HG03097 (cell line): ENCODE data around the gene EIF5A.
A peak's percentile ranks its signal among the peaks of the same experiment; 100 is the strongest.

Experiments used
- ATAC-seq: cut with Tn5 transposase; IDR thresholded peaks from one replicate; pipeline ENCODE4 v1.9.1; 2021; ENCODE audit not compliant: unreplicated experiment, low FRiP score

The EIF5A gene

DNA sequence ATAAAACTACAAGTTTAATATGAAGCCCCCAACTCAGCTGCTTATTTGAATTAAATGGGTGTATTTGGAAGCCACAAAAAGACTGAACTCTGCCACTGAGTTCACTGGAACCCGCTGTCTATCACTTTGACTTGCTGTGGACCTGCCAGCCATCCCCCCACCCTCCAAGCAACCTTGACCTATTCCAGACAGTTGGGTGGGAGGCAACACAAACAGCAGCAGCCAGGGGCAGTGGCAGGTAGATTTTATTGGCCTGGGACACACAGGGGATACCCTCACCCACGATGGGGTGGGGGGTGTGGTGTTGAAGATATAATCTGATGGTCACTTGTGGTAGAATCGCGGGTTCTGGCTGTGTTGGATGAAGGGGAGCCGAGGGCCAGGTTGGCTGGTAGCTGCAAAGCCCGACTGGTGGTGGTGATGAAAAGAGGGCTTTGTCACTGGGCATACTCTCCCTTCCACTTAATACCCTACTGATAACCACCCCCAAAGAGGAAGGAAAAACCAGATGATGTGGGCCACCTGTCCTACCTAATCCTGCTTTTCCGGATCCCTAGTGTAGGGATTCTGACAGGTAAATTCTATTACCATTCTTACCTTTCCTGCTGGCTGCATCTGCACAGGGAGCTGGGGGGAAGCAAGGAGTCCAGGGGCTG, 5.1 kb downstream of the EIF5A start:
- no peak for ATAC-seq

DNA sequence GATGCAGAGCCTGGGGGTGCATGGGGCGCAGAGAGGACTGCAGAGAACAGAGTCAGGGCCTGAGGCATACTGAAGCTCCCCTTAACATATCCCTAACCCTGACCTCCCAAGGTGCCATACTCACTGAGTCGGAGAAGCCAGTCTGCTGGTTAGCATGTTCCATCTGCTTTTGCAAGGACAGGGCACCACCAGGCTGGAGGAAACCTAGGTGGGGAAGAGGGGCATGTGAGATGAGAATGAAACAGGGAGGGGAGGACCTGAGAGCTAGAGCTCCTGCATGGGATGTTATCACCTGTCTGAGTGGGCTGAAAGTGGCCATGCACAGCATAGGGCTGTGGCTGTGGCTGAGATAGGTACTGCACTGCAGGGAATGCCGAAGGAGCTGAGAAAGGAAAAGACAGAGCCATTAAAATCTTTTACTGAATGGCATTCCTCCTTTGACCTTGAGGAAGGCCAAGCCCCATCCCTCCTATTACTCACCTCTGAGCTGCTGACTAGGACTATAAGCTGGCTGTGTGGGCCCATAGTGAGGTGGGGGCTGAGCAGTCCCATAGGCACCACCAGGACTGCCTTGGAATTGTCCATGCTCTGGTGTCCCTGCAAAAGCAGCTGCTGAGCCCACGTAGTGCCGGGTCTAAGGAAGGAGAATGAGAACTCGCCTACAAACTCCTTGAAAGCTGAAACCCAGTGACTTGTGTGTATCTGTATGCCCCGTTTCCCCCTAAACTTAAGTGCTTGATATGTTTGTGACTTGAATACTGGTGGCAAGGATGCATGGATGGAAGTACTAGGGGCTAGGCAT, 5.9 kb downstream of the EIF5A start:
- no peak for ATAC-seq

DNA sequence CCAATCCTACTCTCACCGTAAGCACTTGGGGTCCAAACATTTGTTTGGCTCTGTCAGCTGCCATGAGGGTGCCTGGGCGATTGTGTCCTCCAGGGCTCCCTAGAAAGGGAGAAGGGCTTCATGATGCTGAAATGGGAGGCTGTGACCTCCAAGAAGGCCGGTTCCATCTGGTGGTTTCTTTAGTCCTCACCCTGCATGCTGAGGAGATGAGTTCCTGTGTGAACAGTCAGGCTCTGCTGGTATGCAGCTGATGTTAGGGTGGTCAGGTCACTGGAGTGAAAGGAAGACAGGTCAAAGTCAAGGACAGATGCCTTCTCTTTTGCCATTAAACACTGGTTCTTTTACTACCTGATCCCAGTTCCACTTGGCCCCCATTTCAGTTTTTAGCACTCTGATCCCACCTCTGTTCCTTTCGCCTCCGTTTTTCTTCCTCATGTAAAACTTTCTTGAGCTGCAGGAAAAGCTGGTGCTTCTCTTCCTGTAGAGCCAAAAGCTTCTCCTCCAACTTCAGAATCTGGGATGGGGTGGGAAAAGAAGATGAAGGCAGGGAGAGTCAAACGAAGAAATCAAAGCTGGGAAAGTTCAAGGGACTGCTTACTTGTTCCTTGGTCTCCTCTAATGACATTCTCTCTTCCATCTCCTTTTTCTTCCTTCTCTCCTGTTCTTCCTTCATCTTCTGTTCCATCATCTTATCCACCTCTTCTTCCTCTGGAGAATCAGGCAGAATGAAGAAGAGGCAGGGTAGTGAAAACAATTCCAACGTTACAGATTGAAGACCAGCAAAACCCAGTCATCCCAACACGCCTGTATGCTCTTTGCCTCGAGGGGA, 6.7 kb downstream of the EIF5A start:
- ATAC-seq, result no peak

DNA sequence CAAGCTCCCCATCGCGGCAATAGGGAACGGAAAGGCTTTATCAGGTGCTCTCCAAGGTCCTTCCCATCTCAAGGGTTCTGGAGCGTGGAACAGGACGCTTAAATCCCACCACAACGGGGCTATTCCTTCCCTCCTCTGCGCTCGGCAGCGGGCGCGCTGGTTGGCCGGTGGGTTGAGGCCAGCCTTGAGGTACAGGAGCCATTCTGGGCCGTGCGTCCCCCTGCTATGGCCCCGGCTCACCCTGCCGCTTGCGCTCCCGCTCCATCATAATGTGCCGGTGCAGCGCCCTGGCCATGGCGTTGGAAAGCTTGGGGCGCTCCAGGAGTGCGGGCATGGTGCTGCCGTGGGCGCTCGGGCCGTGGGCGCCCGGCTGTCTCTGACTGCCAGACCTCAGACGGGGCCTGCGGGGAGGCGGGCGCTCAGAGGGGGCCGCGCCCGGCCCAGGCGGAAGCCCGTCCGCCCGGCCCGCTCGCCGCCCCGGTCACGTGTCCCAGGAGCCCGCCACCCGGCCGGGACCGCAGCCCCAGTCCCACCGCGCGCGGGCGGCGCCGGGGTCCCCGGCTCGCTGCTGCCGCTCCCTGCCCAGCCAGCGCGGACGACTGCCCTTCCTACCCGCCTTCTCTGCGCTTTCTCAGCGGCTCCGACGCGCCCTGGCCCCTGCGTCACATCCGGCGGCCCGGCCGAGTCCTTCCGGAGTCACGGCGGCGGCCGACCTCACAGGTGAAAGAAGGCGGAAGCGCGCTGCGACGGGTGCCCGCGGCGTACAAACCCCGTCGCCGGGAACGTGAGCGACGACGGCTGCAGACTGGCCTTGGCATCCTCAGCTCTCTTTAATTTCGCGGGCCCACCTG, 7.5 kb downstream of the EIF5A start, which contains the start of gene GPS2:
Gene GPS2 (minus strand): TSS at position 642 of the 851 bp plus-strand sequence. CDS start 308 bp downstream, at position 334.
- ATAC-seq, result peak; percentile 53

DNA sequence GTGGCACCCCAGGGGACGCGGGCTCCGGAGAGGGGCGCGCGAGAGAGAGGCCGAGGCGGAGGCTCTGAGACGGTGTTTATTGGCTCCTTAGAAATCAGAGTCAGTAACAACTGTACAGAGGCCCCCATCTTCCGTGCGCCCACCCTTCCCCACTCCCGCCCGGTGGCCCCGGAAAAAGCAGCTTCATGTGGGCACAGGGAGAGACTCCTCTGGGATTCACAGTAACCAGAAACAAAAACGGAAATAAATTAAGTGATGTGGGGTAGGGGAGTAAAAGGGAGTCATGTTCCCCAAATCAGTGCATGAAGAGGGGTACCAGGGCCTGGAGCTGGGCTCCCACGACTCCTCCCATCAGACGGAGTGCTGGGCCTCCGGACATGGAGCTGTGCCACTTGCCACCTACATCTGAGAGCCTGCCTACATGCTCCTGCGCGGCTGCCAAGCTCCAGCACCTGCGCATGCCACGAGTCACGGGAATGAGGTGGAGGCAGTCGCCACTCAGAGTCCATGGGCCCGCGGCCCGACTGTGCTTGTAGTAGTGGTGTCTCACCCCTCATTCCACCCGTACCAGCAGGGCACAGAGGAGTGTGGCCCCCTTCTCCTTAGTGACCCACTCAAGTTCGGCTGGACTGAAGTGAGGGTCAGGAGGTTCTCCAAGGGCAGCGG, 8.3 kb downstream of the EIF5A start:
- no peak for ATAC-seq

DNA sequence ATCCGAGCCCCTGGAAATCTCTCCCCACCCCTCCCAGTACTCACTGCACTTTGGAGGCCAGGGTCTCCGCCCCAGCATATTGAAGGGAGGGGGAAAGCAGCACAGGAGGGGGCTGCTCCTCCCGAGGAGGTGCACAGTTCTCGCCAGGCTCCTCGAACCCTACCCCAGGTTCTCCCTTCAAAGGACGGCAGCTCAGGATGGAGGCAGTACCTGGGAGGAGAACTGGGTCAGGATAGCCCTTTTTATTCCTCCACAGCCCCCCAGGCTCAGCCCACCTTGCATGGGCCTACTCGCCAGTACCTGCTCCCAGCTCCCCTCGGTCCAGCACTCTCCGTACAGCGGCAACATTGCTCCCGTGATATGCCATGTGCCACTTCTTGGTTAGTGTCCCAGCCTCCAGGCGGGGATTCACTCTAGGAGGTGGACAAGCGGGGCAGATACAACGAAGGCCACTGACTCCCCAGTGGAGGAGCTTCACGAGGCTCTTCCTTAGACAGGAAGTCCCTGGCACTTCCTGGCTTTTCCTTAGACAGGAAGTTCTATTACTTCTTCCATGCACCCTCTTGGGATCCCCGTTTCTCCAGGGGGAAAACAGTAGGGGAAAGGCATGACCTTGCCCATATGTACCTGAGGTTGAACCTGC, 9.9 kb downstream of the EIF5A start:
- no peak for ATAC-seq

DNA sequence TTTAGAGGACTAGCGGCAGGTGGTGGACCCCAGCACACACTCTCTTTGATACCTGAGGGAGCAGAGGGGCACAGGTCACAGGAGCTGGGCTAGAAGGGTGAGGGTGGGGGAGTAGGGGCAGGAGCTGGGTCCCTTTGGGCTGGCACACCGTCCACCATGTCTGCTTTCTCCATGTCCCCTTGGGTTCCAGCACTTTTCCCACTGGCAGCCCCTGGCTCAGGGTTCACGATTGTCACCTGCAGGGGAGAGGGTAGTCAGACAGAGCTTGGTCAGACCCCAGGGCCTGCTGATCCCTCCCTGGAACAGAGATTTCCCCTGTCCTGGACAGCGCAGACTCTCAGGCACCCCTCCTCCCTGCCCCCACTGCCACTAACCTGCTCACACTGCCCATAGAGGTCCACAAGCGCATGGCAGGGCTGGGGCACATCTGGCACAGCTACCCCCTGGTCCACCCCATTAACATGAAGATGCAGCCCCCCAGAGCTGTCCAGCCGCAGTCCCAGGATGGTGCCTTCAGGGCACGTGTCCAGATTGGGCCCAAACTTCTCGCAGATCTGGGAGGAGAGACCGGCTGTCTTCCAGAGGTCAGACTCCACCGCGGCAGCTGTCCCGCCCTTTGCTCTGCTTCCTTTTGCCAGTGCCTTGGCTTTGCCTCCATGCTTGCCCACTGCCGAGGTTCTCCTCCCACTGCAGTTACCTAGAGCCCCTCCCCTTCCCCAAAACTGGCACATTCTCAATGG, 10.9 kb downstream of the EIF5A start:
- no peak for ATAC-seq

DNA sequence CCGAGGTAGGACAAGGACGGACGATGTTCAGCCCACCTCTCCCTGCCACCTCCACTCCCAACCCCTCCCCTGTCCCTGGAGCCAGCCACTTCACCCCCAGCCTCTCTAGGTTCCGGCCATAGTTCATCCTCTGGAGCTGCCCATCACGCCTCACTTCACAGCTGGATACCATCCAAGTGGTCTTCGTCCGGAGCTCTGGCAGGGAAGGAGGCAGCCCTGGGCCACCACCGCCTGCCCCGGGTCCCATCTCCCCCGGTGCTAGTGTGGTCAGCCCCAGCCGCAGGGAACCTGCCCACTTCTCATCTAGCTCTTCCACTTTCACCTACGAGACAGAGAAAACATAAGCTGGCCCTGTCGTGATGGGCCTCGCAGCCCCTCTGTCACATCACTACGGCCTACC, 14.0 kb downstream of the EIF5A start:
- no peak for ATAC-seq

DNA sequence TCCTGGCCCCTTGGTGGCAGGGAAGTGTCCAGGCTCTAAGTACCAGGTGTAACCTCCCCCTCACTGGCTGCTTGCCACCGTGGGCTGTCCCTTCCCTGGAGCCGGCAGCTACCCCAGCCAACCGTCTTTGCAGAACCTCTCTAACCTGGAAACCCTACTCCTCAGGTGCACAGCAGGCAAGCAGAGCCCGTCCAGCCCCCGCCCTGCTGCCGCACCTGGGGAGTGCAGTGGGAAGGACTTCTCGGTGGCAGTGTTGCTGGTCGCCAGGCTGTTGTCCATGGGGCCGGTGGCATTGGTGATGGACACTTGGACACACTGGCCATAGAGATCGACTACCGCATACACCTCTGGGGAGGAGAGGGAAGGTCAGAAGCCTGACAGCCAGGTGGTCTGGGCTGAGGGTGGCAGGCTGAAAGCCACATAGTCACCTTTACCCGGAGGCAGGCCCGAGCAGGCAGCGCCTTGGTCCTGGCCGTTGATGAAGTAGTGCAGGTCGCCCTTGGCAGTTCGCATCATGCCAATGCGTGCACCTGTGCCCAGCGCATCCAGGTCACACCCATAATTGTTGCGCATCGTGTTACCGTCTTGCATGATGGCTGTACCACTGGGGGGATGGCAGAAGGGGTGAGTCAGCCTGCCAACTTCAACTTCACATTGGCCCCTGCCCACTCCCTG, 15.2 kb downstream of the EIF5A start:
- no peak for ATAC-seq

DNA sequence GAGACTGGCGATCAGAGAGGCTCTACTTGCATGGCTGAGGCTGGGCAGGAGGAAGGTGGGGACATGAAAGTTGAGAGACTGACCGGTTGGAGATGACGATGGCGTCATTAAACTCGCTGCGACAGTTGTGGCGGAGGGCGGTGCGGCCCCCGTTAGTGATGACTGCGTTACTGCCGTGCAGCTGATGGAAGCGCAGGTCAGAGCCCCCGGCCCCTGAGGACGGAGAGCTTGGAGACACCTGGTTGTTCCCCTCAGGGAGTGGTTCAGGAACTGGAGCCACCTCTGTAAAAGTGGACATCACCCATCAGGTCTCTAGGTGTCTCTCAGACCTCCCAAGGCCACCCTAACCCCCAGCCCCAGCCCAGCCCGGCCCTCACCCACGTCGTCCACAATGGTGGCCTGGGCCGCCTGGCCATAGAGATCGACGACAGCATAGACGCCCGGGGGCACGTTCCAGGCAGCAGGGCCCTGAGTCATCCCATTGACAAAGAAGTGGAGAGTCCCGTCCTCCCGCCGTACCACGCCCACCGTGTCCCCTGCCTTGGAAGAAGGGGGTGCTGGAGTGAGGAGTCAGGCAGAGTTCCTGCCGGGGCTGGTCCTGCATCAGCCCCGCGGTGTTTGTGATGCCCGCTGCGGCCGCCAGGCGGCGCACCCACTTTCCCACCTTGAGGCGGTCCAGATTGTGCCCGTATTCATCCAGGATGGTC, 16.5 kb downstream of the EIF5A start:
- no peak for ATAC-seq

DNA sequence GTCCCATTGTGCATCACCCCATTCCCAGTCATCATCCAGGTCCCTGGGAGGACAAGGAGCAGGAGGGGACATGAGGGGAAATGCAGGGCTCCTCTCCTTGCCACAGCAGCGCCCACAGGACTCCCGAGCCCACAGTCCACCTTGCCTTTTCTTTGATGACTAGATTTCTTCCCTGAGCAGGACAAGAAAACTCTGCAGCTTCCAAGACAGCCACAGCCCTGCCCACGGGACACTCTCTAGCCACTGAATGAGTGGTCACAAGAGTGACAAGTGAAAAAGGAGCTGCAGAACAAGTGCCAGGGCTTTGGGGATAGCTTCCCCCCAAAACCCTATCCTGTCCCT, 17.0 kb downstream of the EIF5A start:
- no peak for ATAC-seq

DNA sequence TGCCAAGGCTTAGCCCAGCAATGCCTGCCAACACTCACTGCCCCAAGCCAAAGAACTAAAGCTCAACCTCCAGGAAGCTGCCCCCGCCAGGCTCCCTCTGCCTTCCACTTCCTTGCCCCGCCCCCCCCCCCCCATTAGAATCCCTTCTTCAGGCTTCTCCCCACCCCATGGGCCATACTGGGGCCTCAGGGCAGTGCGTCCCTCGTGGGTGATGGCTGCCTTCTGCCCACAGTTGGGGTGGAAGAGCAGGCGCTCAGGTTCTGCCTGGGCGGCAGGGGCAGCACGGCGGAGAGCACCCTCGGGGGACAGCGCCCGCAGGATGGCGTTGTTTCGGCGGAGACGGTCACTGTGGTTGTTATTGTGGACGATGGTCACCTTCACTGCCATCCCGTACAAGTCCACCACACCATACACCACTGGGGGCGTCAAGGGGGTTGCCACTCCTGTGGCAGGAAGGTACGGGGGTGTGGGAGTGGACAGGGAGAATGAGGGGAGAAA, 17.7 kb downstream of the EIF5A start:
- no peak for ATAC-seq

DNA sequence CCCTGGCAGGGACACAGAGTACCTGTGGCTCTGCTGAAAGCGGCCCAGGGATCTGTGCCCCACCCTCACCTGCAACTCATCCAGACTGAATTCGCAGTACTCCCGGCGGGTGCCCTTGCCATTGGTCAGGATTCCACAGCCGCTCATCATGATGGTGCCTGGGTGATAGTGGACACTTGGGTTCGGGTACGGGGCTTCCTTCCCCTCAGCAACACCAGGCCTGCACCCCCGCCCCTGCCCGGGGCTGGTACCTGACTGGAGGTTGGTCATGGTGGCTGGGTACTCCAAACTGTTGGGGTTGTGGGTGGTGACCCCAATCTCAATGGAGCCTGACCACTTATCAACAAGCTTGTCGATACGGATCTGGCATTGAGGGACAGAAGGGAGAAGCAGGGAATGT, 18.8 kb downstream of the EIF5A start:
- ATAC-seq, result no peak

DNA sequence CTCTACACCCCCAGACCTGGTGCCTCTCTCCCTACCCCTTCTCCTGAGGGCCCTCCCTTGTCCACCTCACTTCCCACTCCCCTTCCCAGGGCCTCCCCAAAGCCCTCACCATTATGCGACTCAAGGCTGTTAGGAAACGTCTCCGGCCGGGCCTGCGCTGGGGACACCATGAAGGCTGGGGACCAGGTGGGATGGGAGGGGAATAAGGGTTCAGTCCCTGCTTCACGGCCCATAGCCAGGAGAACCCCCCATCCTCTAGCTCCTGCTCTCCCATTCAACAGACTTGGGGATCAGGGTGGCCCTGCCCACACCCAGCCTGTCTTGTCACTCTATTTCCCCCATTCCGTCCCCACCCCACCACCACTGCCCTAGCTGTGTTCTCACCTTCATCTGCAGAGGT, 19.6 kb downstream of the EIF5A start:
- no peak for ATAC-seq

DNA sequence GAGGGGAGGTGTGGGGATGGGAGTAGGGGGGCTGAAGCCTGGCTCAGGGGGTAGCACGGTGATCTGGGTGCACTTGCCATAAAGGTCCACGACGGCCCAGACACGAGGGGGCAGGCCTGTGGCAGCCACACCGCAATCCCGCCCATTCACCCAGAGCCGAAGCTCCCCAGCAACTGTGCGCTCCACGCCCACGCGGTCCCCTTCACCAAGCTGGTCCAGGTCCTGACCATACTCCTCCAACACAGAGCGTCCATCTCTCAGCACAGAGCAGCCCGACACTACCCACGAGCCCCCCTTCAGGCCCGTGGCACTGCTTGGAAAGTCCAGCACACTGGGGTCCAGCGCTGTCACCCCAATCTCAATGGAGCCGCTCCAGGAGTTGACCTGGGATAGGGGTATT, 20.1 kb downstream of the EIF5A start:
- ATAC-seq, result no peak

DNA sequence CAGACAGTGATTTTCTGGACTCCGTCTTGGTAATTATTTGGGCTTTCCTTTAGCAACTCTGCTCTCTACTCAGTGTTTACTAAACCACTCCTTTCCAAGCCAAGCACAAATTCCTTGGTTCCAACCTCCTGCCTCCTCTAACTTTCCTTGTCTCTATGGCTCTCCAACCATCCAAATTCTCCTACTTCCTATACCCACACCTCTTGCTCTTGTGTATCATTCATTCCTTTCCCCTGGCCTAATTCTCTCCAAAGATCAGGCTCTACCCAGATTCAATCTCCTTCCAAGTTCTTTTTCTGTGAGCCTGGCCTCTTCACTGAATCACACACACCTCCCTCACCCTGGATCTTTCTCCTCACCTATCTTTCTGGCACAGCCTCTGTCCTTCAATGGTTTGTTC, 20.6 kb downstream of the EIF5A start:
- no peak for ATAC-seq

DNA sequence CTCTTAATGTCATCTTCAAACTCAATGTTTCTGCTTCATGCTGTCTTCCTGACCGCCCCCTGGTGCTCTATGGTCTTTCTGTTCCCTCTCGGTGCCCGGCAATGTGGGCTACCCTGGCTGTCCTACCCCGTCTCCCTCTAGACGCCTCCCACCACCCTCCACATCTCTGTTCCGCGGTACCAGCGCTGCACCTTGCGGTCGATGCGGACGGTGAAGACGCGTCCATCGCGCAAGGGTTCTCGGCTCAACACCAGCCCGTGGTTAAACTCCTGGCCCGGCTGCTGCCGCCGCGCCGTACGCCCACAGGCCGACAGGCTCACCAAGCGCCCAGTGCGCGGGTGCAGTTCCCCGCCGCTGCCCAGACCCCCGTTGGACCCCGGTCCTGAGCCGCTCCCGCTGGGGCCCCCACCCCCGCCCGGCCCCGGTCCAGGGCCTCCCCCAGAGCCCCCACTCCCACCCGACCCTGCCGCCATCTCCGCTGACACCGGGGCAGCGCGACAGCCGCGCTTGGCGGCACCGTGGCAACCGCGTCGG, 21.5 kb downstream of the EIF5A start, which contains the start of gene NEURL4:
Gene NEURL4 (minus strand): TSS at position 496 of the 534 bp plus-strand sequence. CDS start 23 bp downstream, at position 473.
- peak; percentile 5 for ATAC-seq
